GM18508 (cell line): Measurements from ENCODE around the gene SLC22A1.
"Not testable (repeated sequence)": the region's sequence is repeated elsewhere in the genome, so short reads cannot be mapped to it uniquely, and the experiment has no call there.

Experiments used
- ATAC-seq: cut with Tn5 transposase; IDR thresholded peaks from one replicate; pipeline ENCODE4 v1.9.1; 2021; ENCODE audit warnings: moderate number of reproducible peaks; ENCODE audit not compliant: insufficient read depth, unreplicated experiment

SLC22A1 gene

GRCh38 chr6:160092602-160093001 lies 29.0 kb upstream of the SLC22A1 start:
- ATAC-seq, result no peak

- ATAC-seq, result no peak
Observed at GRCh38 chr6:160093061-160093460, 28.6 kb upstream of the SLC22A1 start.

- no peak for ATAC-seq
Observed at GRCh38 chr6:160093946-160094345, 27.7 kb upstream of the SLC22A1 start.

GRCh38 chr6:160095146-160095845 lies 26.3 kb upstream of the SLC22A1 start:
- no peak for ATAC-seq

- no peak for ATAC-seq
Observed at GRCh38 chr6:160101277-160102205, 20.1 kb upstream of the SLC22A1 start.

GRCh38 chr6:160102399-160102798 lies 19.2 kb upstream of the SLC22A1 start:
- ATAC-seq, result no peak

GRCh38 chr6:160102956-160103824 lies 18.4 kb upstream of the SLC22A1 start:
- ATAC-seq, result no peak

- ATAC-seq, result no peak
Observed at GRCh38 chr6:160103825-160104100, 17.9 kb upstream of the SLC22A1 start.

GRCh38 chr6:160104821-160105517 lies 16.6 kb upstream of the SLC22A1 start:
- ATAC-seq, result no peak

- ATAC-seq, result no peak
Observed at GRCh38 chr6:160106010-160106409, 15.6 kb upstream of the SLC22A1 start.

- no peak for ATAC-seq
Observed at GRCh38 chr6:160106701-160107100, 14.9 kb upstream of the SLC22A1 start.

GRCh38 chr6:160108077-160108476 lies 13.5 kb upstream of the SLC22A1 start:
- no peak for ATAC-seq

- no peak for ATAC-seq
Observed at GRCh38 chr6:160110586-160111123, 11.0 kb upstream of the SLC22A1 start.

- no peak for ATAC-seq
Observed at GRCh38 chr6:160111806-160112205, 9.8 kb upstream of the SLC22A1 start.

- ATAC-seq, result no peak
Observed at GRCh38 chr6:160112628-160113299, 8.9 kb upstream of the SLC22A1 start.

- ATAC-seq, result not testable (repeated sequence)
Observed at GRCh38 chr6:160114536-160114935, 7.1 kb upstream of the SLC22A1 start.

GRCh38 chr6:160115421-160115820 lies 6.2 kb upstream of the SLC22A1 start:
- no peak for ATAC-seq

GRCh38 chr6:160116411-160116810 lies 5.2 kb upstream of the SLC22A1 start:
- ATAC-seq, result no peak

- ATAC-seq, result no peak
Observed at GRCh38 chr6:160117137-160117536, 4.5 kb upstream of the SLC22A1 start.
